Regular cardiac myocyte (primary cell): ENCODE data around the gene RAB22A. TPM values are rescaled to one million over a fixed set of nuclear protein-coding genes. Genes with fewer than 3 reads are reported as not detected.

Experiments
- total RNA-seq: library from RNA; depleted of rRNA; stranded (reverse); fragments of >200 nt; gene quantifications from 2 replicates; pipeline ENCODE4 v1.2.3, GENCODE V29; 2014

The RAB22A gene, protein sequence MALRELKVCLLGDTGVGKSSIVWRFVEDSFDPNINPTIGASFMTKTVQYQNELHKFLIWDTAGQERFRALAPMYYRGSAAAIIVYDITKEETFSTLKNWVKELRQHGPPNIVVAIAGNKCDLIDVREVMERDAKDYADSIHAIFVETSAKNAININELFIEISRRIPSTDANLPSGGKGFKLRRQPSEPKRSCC
- total RNA-seq: 13.8 and 17.3 TPM in 2 replicates

DNA sequence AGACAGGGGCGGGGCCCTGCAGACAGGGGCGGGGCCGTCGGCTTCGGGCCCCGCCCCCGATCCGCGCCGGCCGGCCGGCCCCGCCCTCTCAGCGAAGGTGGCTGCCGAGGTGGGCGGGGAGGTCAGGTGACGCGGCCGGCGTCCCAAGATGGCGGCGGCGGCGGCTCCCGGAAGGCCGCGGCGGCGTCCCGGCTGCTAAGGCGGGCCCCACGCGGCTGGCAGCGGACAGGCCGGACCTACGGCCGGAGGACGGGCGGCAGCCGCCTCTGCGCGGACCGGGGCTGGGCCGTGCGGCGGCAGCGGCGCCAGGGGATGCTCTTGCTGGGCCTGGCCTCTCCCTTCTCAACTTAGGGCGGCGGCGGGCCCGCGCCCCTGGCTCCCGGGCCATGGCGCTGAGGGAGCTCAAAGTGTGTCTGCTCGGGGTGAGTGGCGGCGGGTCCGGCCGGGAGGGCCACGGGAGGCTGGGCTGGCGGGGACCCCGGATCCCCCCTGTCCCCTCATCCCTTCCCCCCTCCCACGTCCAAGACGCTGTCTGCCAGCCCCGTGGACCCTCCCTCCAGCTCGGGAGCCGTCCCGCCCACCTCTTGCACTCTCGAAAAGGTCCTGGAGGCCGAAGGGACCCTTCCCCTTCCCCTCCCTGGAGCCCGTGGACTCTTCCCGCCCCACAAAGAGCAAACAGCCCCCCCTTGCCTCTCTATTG, at the start of gene RAB22A:
RAB22A (plus strand) TSS at position 125 of the 700 bp plus-strand sequence; CDS start at position 387, 262 bp downstream.

DNA sequence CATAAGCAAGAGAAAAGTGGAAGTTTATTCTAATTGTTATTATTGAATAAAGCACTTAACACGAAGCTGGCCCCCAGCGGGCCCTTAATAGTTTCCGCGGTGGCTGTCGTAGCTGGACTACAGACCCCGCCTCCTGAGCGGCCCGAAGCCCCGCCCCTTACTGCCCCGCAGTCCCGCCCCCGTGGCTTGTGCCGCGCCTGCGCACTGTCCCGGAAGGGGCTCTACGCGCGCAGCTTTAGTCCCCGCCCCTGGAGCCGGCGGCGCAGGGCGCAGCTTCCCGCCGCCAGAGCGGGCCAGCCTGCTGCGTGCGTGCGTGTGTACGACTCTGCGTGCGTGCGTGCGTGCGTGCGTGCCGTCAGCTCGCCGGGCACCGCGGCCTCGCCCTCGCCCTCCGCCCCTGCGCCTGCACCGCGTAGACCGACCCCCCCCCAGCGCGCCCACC, 79.4 kb downstream of the RAB22A start, which contains the start of gene VAPB:
VAPB (plus strand) TSS at position 348 of the 442 bp plus-strand sequence. CDS start 231 bp downstream, outside the sequence.

Other genes starting within 250 kb of the RAB22A start
- gene ANKRD60, start 81.1 kb upstream of the RAB22A start, total RNA-seq: not detected in 2 replicates
- gene VAPB, start 79.5 kb downstream of the RAB22A start, total RNA-seq: 10.4 and 11.1 TPM in 2 replicates
- gene APCDD1L, start 205.7 kb downstream of the RAB22A start, total RNA-seq: 7.3 and 9.0 TPM in 2 replicates